ENCODE data around the gene MAP3K12. TPM values are rescaled to one million over a fixed set of nuclear protein-coding genes. Genes with fewer than 3 reads are reported as not detected.

Gene MAP3K12
- total and polyA plus RNA-seq, 10 of the 15 experiments (the other 5 are each of a cell fraction or from before 2014, with no cell fraction given), result 0.45 to 14.9 (median 6.9) TPM

DNA sequence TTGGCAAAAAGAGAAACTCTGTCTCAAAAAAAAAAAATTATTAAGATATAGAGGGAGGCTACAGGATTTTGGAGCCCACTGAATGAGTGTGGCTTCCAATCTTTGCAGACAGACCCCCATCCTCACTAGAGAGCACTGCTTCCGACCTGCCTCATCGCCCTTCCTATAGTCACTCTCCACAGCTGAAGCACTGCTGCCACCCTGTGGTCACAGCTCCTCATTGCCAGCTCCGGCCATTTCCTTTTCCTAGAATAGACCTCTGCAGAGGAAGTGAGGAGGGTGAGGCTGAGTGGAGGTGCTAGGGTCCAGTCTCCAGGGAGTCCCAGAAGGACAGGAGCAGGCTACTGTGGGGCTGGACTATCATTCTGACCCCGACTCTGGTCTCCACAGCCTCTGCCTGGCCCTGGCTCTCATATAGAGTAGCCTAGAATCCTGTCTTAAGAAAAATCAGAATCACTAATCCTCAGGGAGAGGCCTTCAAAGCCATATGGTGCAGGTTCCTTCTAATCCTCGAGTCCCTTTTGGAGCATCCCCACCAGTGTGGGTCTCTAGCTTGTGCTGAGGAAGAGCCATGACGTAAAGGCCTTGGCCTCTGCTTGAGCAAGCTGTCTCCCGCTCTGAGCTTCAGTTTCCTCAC, 9.4 kb upstream of the MAP3K12 start (continued):
- TF ChIP-seq E2F4 (IDR thresholded peaks at IDR 0.05; ENCODE audit: low read depth, low read length), result no peak
- TF ChIP-seq, protein P1, sequence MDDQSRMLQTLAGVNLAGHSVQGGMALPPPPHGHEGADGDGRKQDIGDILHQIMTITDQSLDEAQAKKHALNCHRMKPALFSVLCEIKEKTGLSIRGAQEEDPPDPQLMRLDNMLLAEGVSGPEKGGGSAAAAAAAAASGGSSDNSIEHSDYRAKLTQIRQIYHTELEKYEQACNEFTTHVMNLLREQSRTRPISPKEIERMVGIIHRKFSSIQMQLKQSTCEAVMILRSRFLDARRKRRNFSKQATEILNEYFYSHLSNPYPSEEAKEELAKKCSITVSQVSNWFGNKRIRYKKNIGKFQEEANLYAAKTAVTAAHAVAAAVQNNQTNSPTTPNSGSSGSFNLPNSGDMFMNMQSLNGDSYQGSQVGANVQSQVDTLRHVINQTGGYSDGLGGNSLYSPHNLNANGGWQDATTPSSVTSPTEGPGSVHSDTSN (IDR thresholded peaks at IDR 0.05; ENCODE audit: insufficient replicate concordance, low read depth, low read length), result no peak
- TF ChIP-seq RBBP5 (conservative IDR thresholded peaks at IDR 0.05), result no peak
- no peak for TF ChIP-seq BRCA1 (IDR thresholded peaks at IDR 0.05; ENCODE audit: low read depth, low read length)
- TF ChIP-seq NFYA (IDR thresholded peaks at IDR 0.05; ENCODE audit: borderline replicate concordance, low read depth, low read length), result no peak
- TF ChIP-seq MEF2A (IDR thresholded peaks at IDR 0.05; ENCODE audit: insufficient read depth, low read depth, low read length), result 0 out of 2 replicates have a peak, but pooled peaks have one; percentile 34
- TF ChIP-seq ZBTB40 (IDR thresholded peaks at IDR 0.05; ENCODE audit: borderline replicate concordance), result no peak
- no peak for TF ChIP-seq KLF5 (IDR thresholded peaks at IDR 0.05; ENCODE audit: partially characterized antibody)
- no peak for TF ChIP-seq CBFB (IDR thresholded peaks at IDR 0.05; ENCODE audit: low read depth)
- TF ChIP-seq EED (IDR thresholded peaks at IDR 0.05; ENCODE audit: low read depth), result no peak
- no peak for TF ChIP-seq POLR2AphosphoS2 (IDR thresholded peaks at IDR 0.05; ENCODE audit: low read depth, low read length)
- TF ChIP-seq FOXK2 (IDR thresholded peaks at IDR 0.05), result no peak
- TF ChIP-seq IRF4 (IDR thresholded peaks at IDR 0.05; ENCODE audit: low read depth, low read length), result peak; percentile 39; the same call in 1 of the 2 replicates
- no peak for TF ChIP-seq WRNIP1 (IDR thresholded peaks at IDR 0.05; ENCODE audit: borderline replicate concordance, low read depth, low read length)
- no peak for TF ChIP-seq ZNF207 (IDR thresholded peaks at IDR 0.05; ENCODE audit: borderline replicate concordance)
- peak; percentile 48; the same call in 1 of the 2 replicates for TF ChIP-seq RB1 (IDR thresholded peaks at IDR 0.05; ENCODE audit: borderline replicate concordance)
- TF ChIP-seq, protein P2, sequence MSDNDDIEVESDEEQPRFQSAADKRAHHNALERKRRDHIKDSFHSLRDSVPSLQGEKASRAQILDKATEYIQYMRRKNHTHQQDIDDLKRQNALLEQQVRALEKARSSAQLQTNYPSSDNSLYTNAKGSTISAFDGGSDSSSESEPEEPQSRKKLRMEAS (IDR thresholded peaks at IDR 0.05; ENCODE audit: low read depth, low read length), result no peak
- no peak for TF ChIP-seq ZNF274 (IDR thresholded peaks at IDR 0.05; ENCODE audit: insufficient read depth, insufficient read length)
- TF ChIP-seq SMC3 (IDR thresholded peaks at IDR 0.05; ENCODE audit: borderline replicate concordance, low read length), result peak; percentile 89
- peak; percentile 88 for TF ChIP-seq SPI1 (IDR thresholded peaks at IDR 0.05; ENCODE audit: borderline replicate concordance, insufficient read depth, low read depth, low read length)
- TF ChIP-seq NFXL1 (IDR thresholded peaks at IDR 0.05; ENCODE audit: borderline replicate concordance), result no peak
- TF ChIP-seq SUPT20H (IDR thresholded peaks at IDR 0.05; ENCODE audit: borderline replicate concordance, control insufficient read depth, low read depth, low read length), result no peak
- TF ChIP-seq, protein P3, sequence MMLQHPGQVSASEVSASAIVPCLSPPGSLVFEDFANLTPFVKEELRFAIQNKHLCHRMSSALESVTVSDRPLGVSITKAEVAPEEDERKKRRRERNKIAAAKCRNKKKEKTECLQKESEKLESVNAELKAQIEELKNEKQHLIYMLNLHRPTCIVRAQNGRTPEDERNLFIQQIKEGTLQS (IDR thresholded peaks at IDR 0.05; ENCODE audit: borderline replicate concordance, extremely low read depth, low read depth, low read length), result no peak
- no peak for TF ChIP-seq ZNF217 (IDR thresholded peaks at IDR 0.05)
